Nephron progenitor cell (in vitro differentiated cells): ENCODE results near the gene KRTAP19-1.

Experiments
- DNase-seq: peaks from one replicate; pipeline ENCODE4 v3.0.0; 2021
- H3K27ac Mint-ChIP-seq: 2 replicates; pipeline ENCODE4 v1.8.0; 2021; ENCODE audit warnings: mild to moderate bottlenecking, moderate library complexity, mixed read lengths
- H3K27me3 Mint-ChIP-seq: 2 replicates; pipeline ENCODE4 v1.8.0; 2021; ENCODE audit warnings: mild to moderate bottlenecking, low read depth, mixed read lengths; ENCODE audit not compliant: poor library complexity
- H3K36me3 Mint-ChIP-seq: 2 replicates; pipeline ENCODE4 v1.8.0; 2021; ENCODE audit warnings: low read depth, mixed read lengths
- H3K4me1 Mint-ChIP-seq: 2 replicates; pipeline ENCODE4 v1.8.0; 2021; ENCODE audit warnings: mixed read lengths
- H3K4me3 Mint-ChIP-seq: 2 replicates; pipeline ENCODE4 v1.8.0; 2021; ENCODE audit warnings: mild to moderate bottlenecking, moderate library complexity, mixed read lengths
- H3K9me3 Mint-ChIP-seq: 2 replicates; pipeline ENCODE4 v1.8.0; 2021; ENCODE audit warnings: mild to moderate bottlenecking, moderate library complexity, mixed read lengths
- CTCF ChIP-seq: fragments of 200-600 bp; sonication (generic); IDR thresholded peaks from 2 replicates; pipeline ENCODE4 v1.5.0; 2021; ENCODE audit warnings: antibody characterized with exemption

The KRTAP19-1 gene

GRCh38 chr21:30468900-30469714 lies 11.1 kb downstream of the KRTAP19-1 start:
- Mint-ChIP-seq H3K27ac (peak overlapping the region; percentile 93), H3K36me3 (peaks cover 10% of the 10 kb centered on the region), H3K9me3 (peaks cover 5% of the 10 kb centered on the region), H3K27me3 (no peaks in the 10 kb centered on the region), H3K4me1 (peaks cover 81% of the 10 kb centered on the region), H3K4me3 (no peak overlapping the region)
- no peak for TF ChIP-seq CTCF
- no peak for DNase-seq

GRCh38 chr21:30463713-30464112 lies 16.5 kb downstream of the KRTAP19-1 start:
- DNase-seq, result no peak
- TF ChIP-seq CTCF, result peak; percentile 42
- Mint-ChIP-seq H3K27ac (no peak overlapping the region), H3K9me3 (peaks cover 10% of the 10 kb centered on the region), H3K4me3 (no peak overlapping the region), H3K4me1 (peaks cover 38% of the 10 kb centered on the region), H3K36me3 (peaks cover 15% of the 10 kb centered on the region), H3K27me3 (peaks cover 4% of the 10 kb centered on the region)

- Mint-ChIP-seq H3K36me3 (no peaks in the 10 kb centered on the region), H3K4me1 (peaks cover 22% of the 10 kb centered on the region), H3K27ac (no peak overlapping the region), H3K4me3 (no peak overlapping the region), H3K9me3 (no peaks in the 10 kb centered on the region), H3K27me3 (no peaks in the 10 kb centered on the region)
- no peak for DNase-seq
- no peak for TF ChIP-seq CTCF
Measured at GRCh38 chr21:30448514-30448913, 31.7 kb downstream of the KRTAP19-1 start.

GRCh38 chr21:30447056-30447455 lies 33.1 kb downstream of the KRTAP19-1 start:
- H3K27ac Mint-ChIP-seq, result peak overlapping the region; percentile 90
- no peak overlapping the region for H3K4me3 Mint-ChIP-seq
- H3K27me3 Mint-ChIP-seq, result no peaks in the 10 kb centered on the region
- peaks cover 30% of the 10 kb centered on the region for H3K4me1 Mint-ChIP-seq
- no peaks in the 10 kb centered on the region for H3K36me3 Mint-ChIP-seq
- no peak for TF ChIP-seq CTCF
- H3K9me3 Mint-ChIP-seq, result no peaks in the 10 kb centered on the region
- no peak for DNase-seq

GRCh38 chr21:30444204-30444603 lies 36.0 kb downstream of the KRTAP19-1 start:
- no peak overlapping the region for H3K4me3 Mint-ChIP-seq
- DNase-seq, result no peak
- no peaks in the 10 kb centered on the region for H3K9me3 Mint-ChIP-seq

More at GRCh38 chr21:30444204-30444603, 36.0 kb downstream of the KRTAP19-1 start:
- Mint-ChIP-seq H3K27me3 (no peaks in the 10 kb centered on the region), H3K27ac (peak overlapping the region; percentile 30), H3K4me1 (peaks cover 26% of the 10 kb centered on the region), H3K36me3 (no peaks in the 10 kb centered on the region)
- TF ChIP-seq CTCF, result peak; percentile 7
